HepG2 (cell line): Measurements from ENCODE around the gene HAX1. TPM values are rescaled to one million over a fixed set of nuclear protein-coding genes. Genes with fewer than 3 reads are reported as not detected.
"Not testable (repeated sequence)": the region's sequence is repeated elsewhere in the genome, so short reads cannot be mapped to it uniquely, and the experiment has no call there.

Experiments
- ATAC-seq: fragments of 200-7000 bp; cut with Tn5 transposase; 3 replicates; pipeline ENCODE4 v1.9.1; 2020; ENCODE audit warnings: mild to moderate bottlenecking, moderate library complexity
- BruUV-seq: library from RNA; stranded (reverse); fragments of 400-500 nt; replicated peaks from 2 replicates; lab custom pipeline; 2021; lab: Mats Ljungman, UMichigan
- CTCF ChIA-PET: fragments of 300-600 bp; formaldehyde crosslinking; extraction: SDS; loops from one replicate; lab custom pipeline; 2021; ENCODE audit warnings: low total read pairs, inconsistent platforms, low intra/inter-chr PET ratio; lab: Yijun Ruan, JAX
- POLR2A ChIA-PET: fragments of 350-600 bp; sonication (Branson Sonifier 250); formaldehyde crosslinking; loops from one replicate; lab custom pipeline; 2020; ENCODE audit warnings: antibody characterized with exemption, inconsistent platforms; lab: Yijun Ruan, JAX
- DNase-seq: peaks from one replicate; pipeline ENCODE4 v3.0.0-alpha.2; 2015; ENCODE audit warnings: low spot score
- FAIRE-seq: peaks from 3 replicates; lab custom pipeline; 2011; peaks lifted over from hg19 to GRCh38; lab: Jason Lieb, UNC
- H2AFZ ChIP-seq: one replicate; pipeline ENCODE4 v1.6.1; 2011; ENCODE audit warnings: low read length, inconsistent platforms
- H3K27ac ChIP-seq: fragments of 300-600 bp; 3 replicates; pipeline ENCODE4 v1.8.0; 2011; ENCODE audit warnings: mixed run types, mild to moderate bottlenecking, mixed read lengths, low read length, inconsistent platforms; ENCODE audit not compliant: insufficient read depth; ENCODE audit errors: extremely low read length
- H3K27me3 ChIP-seq, 2 experiments: fragments of 200-600 bp in 1 of 2; 2 replicates in 1 of 2; 3 replicates in 1 of 2; pipeline versions ENCODE4 v1.6.0 to v1.8.0; 2011; ENCODE audit warnings: low read length in 2 of 2, mild to moderate bottlenecking in 2 of 2, moderate library complexity in 2 of 2, inconsistent platforms in 1 of 2; ENCODE audit not compliant: insufficient read depth in 2 of 2, control insufficient read depth in 1 of 2
- H3K36me3 ChIP-seq, 2 experiments: fragments of 200-600 bp in 1 of 2; replicated peaks in 1 of 2; 2 replicates in 1 of 2; 3 replicates in 1 of 2; pipeline versions ENCODE4 v1.5.1 to v1.8.0; 2011; ENCODE audit warnings: low read length in 2 of 2, inconsistent platforms in 1 of 2; ENCODE audit not compliant: insufficient read depth in 2 of 2, control insufficient read depth in 1 of 2
- H3K4me1 ChIP-seq: 2 replicates; pipeline ENCODE4 v1.5.1; 2012; ENCODE audit warnings: low read length, inconsistent platforms; ENCODE audit not compliant: insufficient read depth
- H3K4me2 ChIP-seq: 2 replicates; pipeline ENCODE4 v1.6.0; 2011; ENCODE audit warnings: low read depth, low read length, inconsistent platforms
- H3K4me3 ChIP-seq, 3 experiments: fragments of 200-600 bp in 1 of 3; sonication (generic), shearing (Covaris generic) in 1 of 3; replicated peaks in 1 of 3; 2 replicates each; pipeline ENCODE4 v1.5.1; 2011 to 2016; ENCODE audit warnings: low read length in 3 of 3, inconsistent platforms in 2 of 3, low read depth in 2 of 3, mild to moderate bottlenecking in 2 of 3, control low read depth in 1 of 3, mixed read lengths in 1 of 3; ENCODE audit not compliant: insufficient read depth in 1 of 3
- H3K79me2 ChIP-seq: one replicate; pipeline ENCODE4 v1.6.1; 2011; ENCODE audit warnings: low read length, inconsistent platforms; ENCODE audit not compliant: insufficient read depth
- H3K9ac ChIP-seq: 2 replicates; pipeline ENCODE4 v1.6.0; 2011; ENCODE audit warnings: mild to moderate bottlenecking, low read depth, low read length, inconsistent platforms; ENCODE audit not compliant: insufficient read depth
- H3K9me3 ChIP-seq: 2 replicates; pipeline ENCODE4 v1.5.1; 2012; ENCODE audit warnings: mild to moderate bottlenecking, low read length
- H4K20me1 ChIP-seq: 2 replicates; pipeline ENCODE4 v1.6.0; 2011; ENCODE audit warnings: inconsistent platforms, mild to moderate bottlenecking, low read length, moderate library complexity; ENCODE audit not compliant: insufficient read depth
- ATRX ChIP-seq: sonication (generic); formaldehyde crosslinking; IDR thresholded peaks from 2 replicates; pipeline ENCODE4 v1.4.0; 2020; ENCODE audit warnings: missing genetic modification reagents, borderline replicate concordance
- CSRNP2 ChIP-seq: sonication (generic); formaldehyde crosslinking; conservative IDR thresholded peaks from 2 replicates; pipeline ENCODE4 v1.8.0; 2022; ENCODE audit warnings: low read depth, missing genetic modification reagents
- CTCF ChIP-seq: sonication (generic); formaldehyde crosslinking; IDR thresholded peaks from 2 replicates; pipeline ENCODE4 v1.5.0; 2020; ENCODE audit warnings: mild to moderate bottlenecking, missing genetic modification reagents, moderate library complexity
- FIP1L1 ChIP-seq: fragments of 200-400 bp; formaldehyde crosslinking; IDR thresholded peaks from 2 replicates; pipeline ENCODE4 v1.6.1; 2018; ENCODE audit warnings: low read depth, mild to moderate bottlenecking, low read length, moderate library complexity, borderline replicate concordance; ENCODE audit not compliant: insufficient read depth
- HNF4G ChIP-seq, 2 experiments: sonication (generic) in 1 of 2; formaldehyde crosslinking in 1 of 2; IDR thresholded peaks; 2 replicates each; pipeline versions ENCODE4 v1.4.0 to v1.6.1; 2011 to 2020; ENCODE audit warnings: borderline replicate concordance in 2 of 2, low read depth in 2 of 2, mild to moderate bottlenecking in 2 of 2, low read length in 1 of 2, missing genetic modification reagents in 1 of 2, moderate library complexity in 1 of 2
- MAFF ChIP-seq: IDR thresholded peaks from 2 replicates; pipeline ENCODE4 v1.6.1; 2011; ENCODE audit warnings: low read depth, low read length, improper control_type of control experiment
- POGZ ChIP-seq: sonication (generic); formaldehyde crosslinking; IDR thresholded peaks from 2 replicates; pipeline ENCODE4 v1.4.0; 2020; ENCODE audit warnings: mild to moderate bottlenecking, missing genetic modification reagents
- TIGD3 ChIP-seq: sonication (generic); formaldehyde crosslinking; IDR thresholded peaks from 2 replicates; pipeline ENCODE4 v1.5.1; 2020; ENCODE audit warnings: mild to moderate bottlenecking, missing genetic modification reagents, borderline replicate concordance
- ZNF619 ChIP-seq: sonication (generic); formaldehyde crosslinking; IDR thresholded peaks from 2 replicates; pipeline ENCODE4 v1.4.0; 2020; ENCODE audit warnings: mild to moderate bottlenecking, missing genetic modification reagents
- ZNF879 ChIP-seq: sonication (generic); formaldehyde crosslinking; IDR thresholded peaks from 2 replicates; pipeline ENCODE4 v1.8.1; 2023; ENCODE audit warnings: missing genetic modification reagents
- WGBS: methylation state at CpG from one replicate; pipeline ENCODE4 v1.1.6; 2017; ENCODE audit warnings: low lambda C conversion rate; 5-methylcytosine and 5-hydroxymethylcytosine counted together
- in situ Hi-C: cut with HindIII; loops from 2 replicates; pipeline ENCODE4 v1.10.0; 2017; ENCODE audit warnings: low pct_unique_long_range_greater_than_20kb; ENCODE audit not compliant: extremely low pct_ligation_motif_present
- intact Hi-C: fragments of 100-400 bp; cut with micrococcal nuclease; formaldehyde crosslinking; loops from one replicate; pipeline ENCODE4 v1.10.0; 2022; ENCODE audit not compliant: unreplicated experiment
- polyA plus RNA-seq, 8 experiments: library from polyadenylated mRNA; depleted of rRNA in 3 of 8; stranded (reverse) in 7 of 8; unstranded in 1 of 8; fragments of >200 nt; fragmentation: Illumina TruSeq in 4 of 8; extraction: Trizol in 4 of 8; gene quantifications; 2 replicates each; pipeline versions ENCODE4 v1.2.1 to v1.2.3, GENCODE V29; 2011 to 2016; ENCODE audit warnings: low read depth in 4 of 8, missing spikeins in 1 of 8, mixed read lengths in 1 of 8; ENCODE audit not compliant: insufficient read depth in 1 of 8
- total RNA-seq, 5 experiments: library from RNA; depleted of rRNA; stranded (reverse); fragments of >200 nt; fragmentation: Illumina TruSeq; extraction: Trizol; gene quantifications; 2 replicates each; pipeline ENCODE4 v1.2.3, GENCODE V29; 2016; ENCODE audit warnings: low read depth in 1 of 5

The HAX1 gene
- total and polyA plus RNA-seq, 2 of the 13 experiments (the other 11 are each of a cell fraction or from before 2014, with no cell fraction given), result 89.2 to 128 TPM

GRCh38 chr1:154276797-154277196 lies 4.4 kb downstream of the HAX1 start (continued):
- TF ChIP-seq CTCF (CRISPR knock-in tag) (peak; percentile 62), POGZ (CRISPR knock-in tag) (no peak)

GRCh38 chr1:154287591-154287990 lies 15.2 kb downstream of the HAX1 start:
- H3K9me3 ChIP-seq, intact Hi-C loops, H3K79me2 ChIP-seq, H3K4me2 ChIP-seq, DNase-seq, BruUV-seq, ATAC-seq, CTCF ChIA-PET, H3K9ac ChIP-seq, H3K36me3 ChIP-seq, H4K20me1 ChIP-seq, POLR2A ChIA-PET, FAIRE-seq, H3K27me3 ChIP-seq, H3K27ac ChIP-seq, H3K4me3 ChIP-seq, in situ Hi-C loops, H2AFZ ChIP-seq: not testable (repeated sequence)
- 71% methylated on average over 8 of the region's 30 CpGs for WGBS
- peaks cover 13% of the 10 kb centered on the region for H3K4me1 ChIP-seq

- no TSS peak for BruUV-seq
- ChIA-PET POLR2A (no interaction called here), CTCF (no interaction called here)
- H2AFZ ChIP-seq, result no peak overlapping the region
- H3K4me2 ChIP-seq, result no peak overlapping the region; the same call in 1 of the 2 replicates
- H4K20me1 ChIP-seq, result no peaks in the 10 kb centered on the region
- in situ Hi-C loops, result no loop called here
- intact Hi-C loops, result no loop called here
- H3K27me3 ChIP-seq, result 0 out of 5 replicates have a peak, but pooled peaks cover 0 to 3% of the 10 kb centered on the region in 2 experiments
- no peaks in the 10 kb centered on the region for H3K9me3 ChIP-seq
- H3K27ac ChIP-seq, result no peak overlapping the region
- FAIRE-seq (no peak), ATAC-seq (no peak), DNase-seq (no peak)
- no peak overlapping the region for H3K4me3 ChIP-seq
- H3K36me3 ChIP-seq, result no peaks in the 10 kb centered on the region
- H3K79me2 ChIP-seq, result no peaks in the 10 kb centered on the region
- peaks cover 8% of the 10 kb centered on the region for H3K4me1 ChIP-seq
- no peak overlapping the region for H3K9ac ChIP-seq
- WGBS, result 27% methylated on average over 3 of the region's 3 CpGs
- TF ChIP-seq ATRX (CRISPR knock-in tag), result no peak
- no peak for TF ChIP-seq HNF4G (IDR thresholded peaks at IDR 0.05; ENCODE audit: borderline replicate concordance, low read depth, low read length)
- no peak for TF ChIP-seq HNF4G (CRISPR knock-in tag; IDR thresholded peaks at IDR 0.05; ENCODE audit: borderline replicate concordance, low read depth)
- TF ChIP-seq FIP1L1, result no peak
- no peak for TF ChIP-seq ZNF619 (CRISPR knock-in tag)
- TF ChIP-seq CSRNP2 (CRISPR knock-in tag), result no peak
- TF ChIP-seq ZNF879, result no peak
- no peak for TF ChIP-seq TIGD3 (CRISPR knock-in tag)
- no peak for TF ChIP-seq MAFF
Observed at GRCh38 chr1:154288661-154289060, 16.2 kb downstream of the HAX1 start.
